NB4 (cell line): ENCODE data around the gene PGA3.
"Not testable (repeated sequence)": the region's sequence is repeated elsewhere in the genome, so short reads cannot be mapped to it uniquely, and the experiment has no call there.

ENCODE experiments used
- CTCF ChIP-seq: IDR thresholded peaks from one replicate; pipeline ENCODE4 v1.5.1; 2012; ENCODE audit warnings: low read depth, low read length
- MAX ChIP-seq: IDR thresholded peaks from 2 replicates; pipeline ENCODE4 v1.6.1; 2011; ENCODE audit warnings: low read depth, low read length
- MYC ChIP-seq: IDR thresholded peaks from 2 replicates; pipeline ENCODE4 v1.6.1; 2011; ENCODE audit warnings: low read depth, low read length
- POLR2A ChIP-seq: IDR thresholded peaks from 2 replicates; pipeline ENCODE4 v1.6.1; 2011; ENCODE audit warnings: mild to moderate bottlenecking; ENCODE audit not compliant: insufficient read length; ENCODE audit errors: extremely low read depth

- not testable (repeated sequence) for TF ChIP-seq POLR2A, MAX, CTCF, MYC
These were observed 8.9 kb downstream of the PGA3 start for GRCh38 chr11:61212202-61212601.
